GM13976 (cell line): ENCODE results near the gene SLC25A22.

Source experiments
- DNase-seq: peaks from one replicate; pipeline ENCODE4 v3.0.0; 2012; ENCODE audit warnings: low spot score
- CTCF ChIP-seq: IDR thresholded peaks from 2 replicates; pipeline ENCODE4 v1.5.1; 2012; ENCODE audit warnings: borderline replicate concordance, mild to moderate bottlenecking; ENCODE audit not compliant: insufficient read depth; ENCODE audit errors: extremely low read depth, missing control alignments, control extremely low read depth
- in situ Hi-C: fragments of 300-500 bp; cut with MboI; formaldehyde crosslinking; loops from one replicate; pipeline ENCODE4 v1.12.0; 2022; ENCODE audit warnings: low sequenced_read_pairs, mixed read lengths, inconsistent platforms; ENCODE audit not compliant: unreplicated experiment

SLC25A22 gene

GRCh38 chr11:776263-776560 is 21.9 kb downstream of the SLC25A22 start:
- no peak for TF ChIP-seq CTCF
- DNase-seq = no peak
- in situ Hi-C loops = no loop called here

- no peak for TF ChIP-seq CTCF
- in situ Hi-C loops = no loop called here
- DNase-seq = no peak
Measured at GRCh38 chr11:774873-775592, 23.0 kb downstream of the SLC25A22 start.

- no peak for TF ChIP-seq CTCF
- in situ Hi-C loops = no loop called here
- no peak for DNase-seq
Measured at GRCh38 chr11:773830-774229, 24.3 kb downstream of the SLC25A22 start.

GRCh38 chr11:773425-773824 is 24.7 kb downstream of the SLC25A22 start:
- in situ Hi-C loops = no loop called here
- TF ChIP-seq CTCF = no peak
- no peak for DNase-seq

- TF ChIP-seq CTCF = no peak
- in situ Hi-C loops = no loop called here
- no peak for DNase-seq
Measured at GRCh38 chr11:772429-773390, 25.4 kb downstream of the SLC25A22 start.

GRCh38 chr11:771617-772204 is 26.4 kb downstream of the SLC25A22 start:
- DNase-seq = no peak
- no peak for TF ChIP-seq CTCF
- in situ Hi-C loops = no loop called here
